Muscle layer of duodenum (tissue), 2 donors: ENCODE data around the gene NTN1.

Experiments used
- H3K27ac ChIP-seq: one replicate; pipeline ENCODE4 v1.7.0; 2013; ENCODE audit warnings: mild to moderate bottlenecking, low read length
- H3K27me3 ChIP-seq: one replicate; pipeline ENCODE4 v1.7.0; 2013; ENCODE audit warnings: low read depth, mild to moderate bottlenecking, control low read depth, low read length
- H3K36me3 ChIP-seq, 2 donors: one replicate each; pipeline ENCODE4 v1.7.0; 2013; ENCODE audit warnings: low read length in 2 of 2, control low read depth in 1 of 2, mild to moderate bottlenecking in 1 of 2; ENCODE audit not compliant: insufficient read depth in 2 of 2, control insufficient read depth in 1 of 2
- H3K4me1 ChIP-seq, 2 donors: one replicate each; pipeline ENCODE4 v1.7.0; 2013; ENCODE audit warnings: low read length in 2 of 2, mild to moderate bottlenecking in 2 of 2, control low read depth in 1 of 2, moderate library complexity in 1 of 2; ENCODE audit not compliant: insufficient read depth in 2 of 2, control insufficient read depth in 1 of 2
- H3K4me3 ChIP-seq, 2 donors: one replicate each; pipeline ENCODE4 v1.7.0; 2013; ENCODE audit warnings: low read length in 2 of 2, low read depth in 1 of 2, mild to moderate bottlenecking in 1 of 2
- H3K9me3 ChIP-seq, 2 donors: one replicate each; pipeline ENCODE4 v1.7.0; 2013; ENCODE audit warnings: low read length in 2 of 2, control low read depth in 1 of 2, mild to moderate bottlenecking in 1 of 2; ENCODE audit not compliant: control insufficient read depth in 1 of 2
- donor health status: healthy.

NTN1 gene

GRCh38 chr17:9115214-9116191 is 94.2 kb downstream of the NTN1 start:
- Histone ChIP-seq H3K27me3 (no peaks in the 10 kb centered on the region), H3K4me1 (peaks cover 0 to 10% of the 10 kb centered on the region in 2 donors), H3K27ac (peak overlapping the region; percentile 69)

GRCh38 chr17:9116311-9116835 is 95.1 kb downstream of the NTN1 start:
- Histone ChIP-seq H3K4me1 (peaks cover 0 to 10% of the 10 kb centered on the region in 2 donors), H3K27ac (no peak overlapping the region), H3K27me3 (no peaks in the 10 kb centered on the region), H3K4me3 (no peak overlapping the region), H3K9me3 (no peaks in the 10 kb centered on the region), H3K36me3 (no peaks in the 10 kb centered on the region)

More at GRCh38 chr17:9115214-9116191, 94.2 kb downstream of the NTN1 start:
- Histone ChIP-seq H3K36me3 (no peaks in the 10 kb centered on the region), H3K4me3 (peak overlapping the region; percentile 16 to 51), H3K9me3 (no peaks in the 10 kb centered on the region)

- H3K36me3 ChIP-seq: no peaks in the 10 kb centered on the region
- H3K27ac ChIP-seq: no peak overlapping the region
- peaks cover 0 to 10% of the 10 kb centered on the region in 2 donors for H3K4me1 ChIP-seq
- H3K27me3 ChIP-seq: no peaks in the 10 kb centered on the region
- H3K4me3 ChIP-seq: no peak overlapping the region
- no peaks in the 10 kb centered on the region for H3K9me3 ChIP-seq
Observed at GRCh38 chr17:9116861-9117568, 95.7 kb downstream of the NTN1 start.

GRCh38 chr17:9120471-9120870 is 99.2 kb downstream of the NTN1 start:
- Histone ChIP-seq H3K4me3 (no peak overlapping the region), H3K27me3 (no peaks in the 10 kb centered on the region), H3K9me3 (no peaks in the 10 kb centered on the region), H3K36me3 (no peaks in the 10 kb centered on the region), H3K27ac (no peak overlapping the region), H3K4me1 (peaks cover 0 to 1% of the 10 kb centered on the region in 2 donors)

GRCh38 chr17:9121186-9121820 is 100.0 kb downstream of the NTN1 start:
- H3K4me3 ChIP-seq: no peak overlapping the region
- peak overlapping the region; percentile 40 for H3K27ac ChIP-seq
- no peaks in the 10 kb centered on the region for H3K36me3 ChIP-seq
- no peaks in the 10 kb centered on the region for H3K4me1 ChIP-seq
- no peaks in the 10 kb centered on the region for H3K9me3 ChIP-seq
- H3K27me3 ChIP-seq: no peaks in the 10 kb centered on the region

GRCh38 chr17:9123594-9124553 is 102.6 kb downstream of the NTN1 start:
- no peak overlapping the region for H3K4me3 ChIP-seq
- no peaks in the 10 kb centered on the region for H3K36me3 ChIP-seq
- H3K27me3 ChIP-seq: no peaks in the 10 kb centered on the region
- H3K9me3 ChIP-seq: no peaks in the 10 kb centered on the region
- H3K4me1 ChIP-seq: no peaks in the 10 kb centered on the region
- H3K27ac ChIP-seq: peak overlapping the region; percentile 21

GRCh38 chr17:9124554-9124935 is 103.2 kb downstream of the NTN1 start:
- no peaks in the 10 kb centered on the region for H3K36me3 ChIP-seq
- no peaks in the 10 kb centered on the region for H3K4me1 ChIP-seq
- peak overlapping the region; percentile 21 for H3K27ac ChIP-seq
- H3K27me3 ChIP-seq: no peaks in the 10 kb centered on the region
- H3K4me3 ChIP-seq: no peak overlapping the region
- H3K9me3 ChIP-seq: no peaks in the 10 kb centered on the region

GRCh38 chr17:9125722-9126121 is 104.4 kb downstream of the NTN1 start:
- Histone ChIP-seq H3K4me3 (no peak overlapping the region), H3K27ac (no peak overlapping the region), H3K4me1 (no peaks in the 10 kb centered on the region), H3K27me3 (no peaks in the 10 kb centered on the region), H3K36me3 (no peaks in the 10 kb centered on the region), H3K9me3 (no peaks in the 10 kb centered on the region)

GRCh38 chr17:9127340-9127739 is 106.0 kb downstream of the NTN1 start:
- H3K4me3 ChIP-seq: no peak overlapping the region
- H3K36me3 ChIP-seq: no peaks in the 10 kb centered on the region
- H3K9me3 ChIP-seq: no peaks in the 10 kb centered on the region
- no peaks in the 10 kb centered on the region for H3K27me3 ChIP-seq
- H3K27ac ChIP-seq: no peak overlapping the region
- no peaks in the 10 kb centered on the region for H3K4me1 ChIP-seq

GRCh38 chr17:9131371-9131770 is 110.1 kb downstream of the NTN1 start:
- Histone ChIP-seq H3K27ac (no peak overlapping the region), H3K4me1 (no peaks in the 10 kb centered on the region), H3K4me3 (no peak overlapping the region), H3K27me3 (no peaks in the 10 kb centered on the region), H3K36me3 (no peaks in the 10 kb centered on the region), H3K9me3 (no peaks in the 10 kb centered on the region)
